Renal pelvis (tissue), 4 donors: ENCODE results near the gene ZNF445. TPM values are rescaled to one million over a fixed set of nuclear protein-coding genes. Genes with fewer than 3 reads are reported as not detected.
"Not testable (repeated sequence)": the region's sequence is repeated elsewhere in the genome, so short reads cannot be mapped to it uniquely, and the experiment has no call there.

Experiments used
- DNase-seq: peaks from one replicate; pipeline ENCODE4 v3.0.0-alpha.2; 2013
- polyA plus RNA-seq, 3 donors: library from polyadenylated mRNA; unstranded; fragments of 120-200 nt; gene quantifications; one replicate each; pipeline ENCODE4 v1.2.1, GENCODE V29; 2013; ENCODE audit not compliant: insufficient read length in 3 of 3

ZNF445 gene
- polyA plus RNA-seq, 3 donors, result 18.4 to 31.8 (median 29.3) TPM

DNA sequence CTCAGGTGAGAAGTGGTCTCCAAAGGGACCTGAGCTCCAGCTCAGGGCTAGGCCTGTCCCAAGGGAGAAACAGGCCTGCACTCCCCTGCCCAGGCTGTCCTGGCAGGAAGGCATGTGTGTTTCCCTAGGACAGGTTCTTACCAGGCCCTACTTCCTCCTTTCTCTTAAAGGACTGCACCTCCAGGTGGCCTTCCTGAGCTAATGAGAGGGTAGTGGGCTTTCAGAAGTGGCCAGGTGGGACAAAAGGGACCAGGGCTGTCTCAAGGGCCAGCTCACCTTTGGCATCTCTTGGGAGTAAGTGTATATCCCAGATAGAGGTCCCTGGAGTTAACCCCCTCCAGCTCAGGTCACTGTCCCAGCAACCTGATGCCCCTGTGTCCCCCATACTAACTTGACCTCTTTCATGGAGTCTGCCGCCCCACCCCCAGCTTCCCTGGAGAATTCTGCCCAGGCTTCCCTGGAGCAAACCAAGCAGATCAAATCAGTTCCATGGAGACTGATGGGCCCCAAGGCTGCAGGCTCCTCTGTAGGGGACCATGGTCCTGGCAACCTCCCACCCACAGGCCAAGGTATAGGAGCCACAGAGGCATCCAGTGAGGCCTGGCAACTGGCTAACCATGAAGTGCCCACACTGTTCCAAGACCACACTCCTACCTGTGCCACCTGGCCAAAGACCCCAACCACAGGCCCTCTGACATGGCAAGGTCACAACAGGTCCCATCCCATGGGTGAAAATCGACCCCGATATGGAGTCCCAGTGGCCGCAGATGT is 67.6 kb downstream of the ZNF445 start:
- DNase-seq, result no peak

DNA sequence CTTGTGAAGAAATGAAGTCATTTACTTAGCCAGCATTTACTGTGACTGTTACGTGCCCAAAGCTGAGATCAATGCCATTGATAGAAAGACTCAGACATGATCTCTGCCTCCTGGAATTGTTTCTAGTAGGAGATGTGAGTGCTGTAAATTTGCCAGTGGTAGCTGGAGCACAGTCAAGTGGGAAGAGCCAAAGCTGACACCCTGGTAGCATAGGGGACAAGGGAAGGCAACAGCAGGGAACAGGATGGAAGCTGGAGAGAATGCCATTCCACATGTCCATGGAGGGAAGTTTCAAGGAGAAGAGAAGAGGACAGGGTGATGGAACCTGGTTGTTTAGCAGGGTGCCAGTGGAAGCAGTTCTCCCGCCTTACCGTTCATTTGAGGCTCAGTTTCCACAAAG is 74.9 kb downstream of the ZNF445 start:
- no peak for DNase-seq

DNA sequence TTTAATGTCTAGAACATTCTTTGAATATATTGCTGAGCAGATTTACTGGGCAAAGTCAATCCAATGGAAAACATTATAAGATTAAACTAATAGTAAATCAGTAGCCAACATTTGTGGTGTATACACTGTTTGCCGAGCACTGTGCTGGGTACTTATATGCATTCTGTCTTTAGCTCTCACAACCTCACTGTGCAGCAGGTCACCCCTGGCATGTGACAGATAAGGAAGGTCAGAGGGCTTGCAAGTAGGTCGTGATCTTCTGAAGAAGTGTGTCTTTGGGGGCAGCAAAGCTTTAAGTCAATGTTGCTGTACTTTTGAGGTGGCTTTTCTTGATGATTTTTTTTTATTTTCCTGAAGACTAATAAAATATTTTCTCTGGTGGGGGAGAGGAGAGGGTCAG is 76.7 kb downstream of the ZNF445 start:
- no peak for DNase-seq

DNA sequence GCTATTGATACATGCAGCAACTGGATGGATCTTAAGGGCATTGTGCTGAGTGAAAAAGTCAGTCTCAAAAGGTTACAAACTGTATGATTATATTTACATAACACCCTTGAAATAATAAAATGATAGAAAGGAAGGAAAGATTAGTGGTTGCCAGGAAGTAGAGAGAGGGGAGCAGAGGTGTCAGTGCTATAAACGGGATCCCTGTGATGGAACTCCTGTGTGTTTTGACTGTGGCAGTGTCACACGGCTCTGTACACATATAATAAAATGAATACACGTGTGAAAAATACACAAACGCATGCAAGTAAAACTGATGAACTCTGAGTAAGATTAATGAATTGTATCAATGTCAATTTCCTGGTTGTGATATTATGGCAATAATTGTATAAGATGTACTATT is 78.6 kb downstream of the ZNF445 start:
- no peak for DNase-seq

DNA sequence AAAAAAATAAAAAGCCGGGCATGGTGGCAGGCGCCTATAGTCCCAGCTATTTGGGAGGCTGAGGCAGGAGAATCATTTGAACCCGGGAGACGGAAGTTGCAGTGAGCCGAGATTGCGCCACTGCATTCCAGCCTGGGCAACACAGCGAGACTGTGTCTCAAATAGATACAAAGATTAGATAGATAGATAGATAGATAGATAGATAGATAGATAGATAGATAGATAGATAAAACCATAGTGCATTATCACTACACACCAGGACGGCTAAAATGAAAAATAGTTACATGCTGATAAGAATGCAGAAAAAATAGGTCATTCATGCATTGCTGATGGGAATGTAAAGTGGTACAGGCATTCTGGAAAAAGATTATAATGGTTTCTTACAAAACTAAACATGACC is 79.2 kb downstream of the ZNF445 start:
- DNase-seq, result not testable (repeated sequence)

DNA sequence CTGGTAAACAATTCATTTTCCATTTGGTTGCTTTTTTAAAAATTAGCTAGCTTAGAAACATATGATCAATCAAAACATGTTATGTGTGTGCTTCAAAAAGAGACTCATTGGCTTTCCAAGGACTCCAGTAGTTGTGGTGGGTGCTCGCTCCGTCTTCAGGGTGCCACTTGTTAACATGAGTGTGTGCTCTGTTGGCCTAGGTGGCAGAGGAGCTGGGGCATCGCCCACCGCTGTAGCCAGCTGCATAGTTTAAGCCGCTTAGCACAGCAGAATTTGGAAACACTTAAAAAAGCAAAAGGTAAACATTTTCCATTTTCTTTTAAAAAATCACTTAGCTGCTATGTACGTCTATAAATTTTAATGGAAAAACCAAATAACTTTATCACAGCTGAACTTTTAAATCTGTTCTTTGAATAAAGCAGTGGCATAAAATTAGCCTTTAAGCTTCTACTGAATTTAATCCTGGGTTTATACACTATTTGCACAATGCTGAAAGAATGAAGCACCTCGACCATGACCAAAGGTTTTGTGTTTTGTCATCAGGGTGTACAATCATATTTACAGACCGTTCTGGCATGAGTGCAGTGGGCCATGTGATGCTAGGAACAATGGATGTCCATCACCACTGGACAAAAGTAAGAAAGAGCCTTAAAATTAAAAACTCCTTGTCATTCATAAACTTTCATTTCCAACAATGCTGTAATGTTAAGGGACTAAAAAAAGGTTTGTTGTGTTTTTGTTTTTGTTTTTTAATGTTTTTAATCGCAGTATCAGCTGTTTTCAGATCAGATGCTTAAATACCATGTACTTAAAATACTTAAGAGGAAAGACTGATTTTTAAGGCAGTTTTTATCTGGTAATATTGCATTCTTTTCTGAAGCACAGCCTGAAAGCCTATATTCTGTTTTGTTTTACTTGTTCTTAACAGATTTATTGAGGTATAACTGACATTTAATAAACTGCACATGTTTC is 81.0 kb downstream of the ZNF445 start:
- no peak for DNase-seq

DNA sequence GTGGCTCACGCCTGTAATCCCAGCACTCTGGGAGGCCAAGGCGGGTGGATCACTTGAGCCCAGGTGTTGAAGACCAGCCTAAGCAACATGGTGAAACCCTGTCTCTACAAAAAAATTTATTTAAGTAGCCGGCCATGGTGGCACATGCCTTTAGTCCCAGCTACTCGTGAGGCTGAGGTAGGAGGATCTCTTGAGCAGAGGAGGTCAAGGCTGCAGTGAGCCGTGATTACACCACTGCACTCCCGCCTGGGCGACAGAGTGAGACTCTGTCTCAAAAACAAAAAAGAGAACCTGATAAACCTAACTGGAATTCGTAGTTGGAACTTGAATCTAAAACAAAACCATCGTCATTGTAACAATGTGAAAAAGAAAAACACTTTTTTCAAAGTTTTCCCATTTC is 81.8 kb downstream of the ZNF445 start:
- no peak for DNase-seq

DNA sequence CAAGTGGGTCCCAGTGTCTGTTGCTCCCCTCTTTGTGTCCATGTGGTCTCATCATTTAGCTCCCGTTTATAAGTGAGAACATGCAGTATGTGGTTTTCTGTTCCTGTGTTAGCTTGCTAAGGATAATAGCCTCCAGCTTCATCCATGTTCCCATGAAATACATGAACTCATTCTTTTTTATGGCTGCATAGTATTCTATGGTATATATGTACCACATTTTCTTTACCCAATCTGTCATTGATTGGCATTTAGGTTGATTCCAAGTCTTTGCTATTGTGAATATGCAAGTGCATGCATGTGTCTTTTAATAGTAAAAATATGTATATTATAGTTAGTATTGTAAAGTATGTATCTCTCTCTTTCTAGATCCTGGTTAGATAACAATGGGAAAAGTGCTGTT is 85.0 kb downstream of the ZNF445 start:
- no peak for DNase-seq

DNA sequence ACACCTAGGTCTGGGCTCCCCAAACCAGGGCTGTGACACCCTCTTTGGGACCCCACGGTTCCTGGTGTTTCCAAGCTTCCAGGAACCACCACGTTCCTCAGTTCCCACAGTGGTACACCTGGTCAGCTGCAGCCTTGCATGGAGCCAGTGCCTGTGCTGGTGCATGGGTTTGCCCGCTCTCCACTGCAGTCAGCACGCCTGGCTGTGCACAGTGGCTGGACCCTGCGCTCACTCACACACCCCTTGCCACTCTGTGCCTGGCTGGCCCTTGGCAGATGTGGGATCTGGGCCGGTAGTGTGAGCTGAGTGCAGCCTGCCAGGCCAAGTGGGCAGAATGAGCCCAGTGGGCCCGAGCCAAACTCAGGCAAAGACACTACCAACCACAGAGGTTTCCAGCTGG is 90.1 kb downstream of the ZNF445 start:
- DNase-seq, result no peak

Other genes with a start within 250 kb of the ZNF445 start
- gene TOPAZ1, start 235.8 kb downstream of the ZNF445 start, polyA plus RNA-seq, result not detected
- 10 to 100 TPM; 31.9 to 45.3 (median 43.6) TPM for gene TCAIM, start 138.9 kb downstream of the ZNF445 start, polyA plus RNA-seq
- gene ZKSCAN7, start 77.5 kb upstream of the ZNF445 start, polyA plus RNA-seq, result 10 to 100 TPM; 15.9 to 17.9 (median 17.7) TPM
- gene ZNF660, start 107.3 kb upstream of the ZNF445 start, polyA plus RNA-seq, result 10 to 100 TPM in 1 of 3 donors, 1 to 10 TPM in 2; 8.1 to 18.0 (median 10.0) TPM
- 10 to 100 TPM; 27.0 to 35.6 (median 34.3) TPM for gene ZNF197, start 147.4 kb upstream of the ZNF445 start, polyA plus RNA-seq
- gene ZNF35, start 171.1 kb upstream of the ZNF445 start, polyA plus RNA-seq, result 10 to 100 TPM in 2 of 3 donors, 1 to 10 TPM in 1; 9.8 to 15.1 (median 12.1) TPM
- 10 to 100 TPM; 12.3 to 14.4 (median 14.3) TPM for gene ZNF502, start 235.0 kb upstream of the ZNF445 start, polyA plus RNA-seq